ENCODE results near the gene ACOXL. TPM values are rescaled to one million over a fixed set of nuclear protein-coding genes. Genes with fewer than 3 reads are reported as not detected.

The ACOXL gene
- total RNA-seq, 2 experiments from 2014 or later = 0.20 to 0.96 TPM

GRCh38 chr2:111017909-111018308 is 285.5 kb downstream of the ACOXL start:
- DNase-seq (no peak), ATAC-seq (no peak)
- no peak overlapping the region for H3K4me3 Mint-ChIP-seq
- H3K27me3 Mint-ChIP-seq = peaks cover 35% of the 10 kb centered on the region
- H3K36me3 Mint-ChIP-seq = no peaks in the 10 kb centered on the region
- CTCF ChIA-PET = interaction anchor here (0.7 kb wide), 1 partner anchor 82 kb away, joined by 3 read pairs; no protein-coding TSS in a partner anchor
- H3K27ac Mint-ChIP-seq = no peak overlapping the region
- H3K4me1 Mint-ChIP-seq = peaks cover 11% of the 10 kb centered on the region
- peaks cover under 1% of the 10 kb centered on the region for H3K9me3 Mint-ChIP-seq (ENCODE audit: low read depth)

- no peak overlapping the region for H3K27ac Mint-ChIP-seq
- no peaks in the 10 kb centered on the region for H3K9me3 Mint-ChIP-seq (ENCODE audit: low read depth)
- no peak for DNase-seq
- ATAC-seq = no peak
- CTCF ChIA-PET = no interaction called here
- H3K4me1 Mint-ChIP-seq = peaks cover 11% of the 10 kb centered on the region
- H3K27me3 Mint-ChIP-seq = peaks cover 42% of the 10 kb centered on the region
- H3K4me3 Mint-ChIP-seq = no peak overlapping the region
- no peaks in the 10 kb centered on the region for H3K36me3 Mint-ChIP-seq
Measured at GRCh38 chr2:111019381-111019780, 287.0 kb downstream of the ACOXL start.

DNA sequence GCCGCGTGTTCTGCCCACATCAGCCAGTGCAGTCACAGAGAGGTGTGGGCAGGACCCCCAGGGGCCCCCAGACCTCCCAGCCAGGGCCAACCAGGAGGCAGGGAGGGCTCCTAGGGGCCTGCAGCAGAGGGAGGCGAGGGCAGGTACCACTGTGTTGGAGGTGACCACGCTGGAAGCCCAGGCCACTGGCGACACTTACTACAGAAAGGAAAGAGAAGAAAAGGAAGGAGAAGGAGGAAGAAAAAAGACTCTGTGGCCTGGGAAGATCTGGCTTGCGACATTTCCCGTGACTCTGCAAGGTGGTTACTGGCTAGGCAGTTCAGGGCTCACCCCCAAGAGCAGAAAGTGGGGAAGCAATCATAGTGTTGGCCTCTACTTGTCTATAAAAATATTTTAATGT is 290.3 kb downstream of the ACOXL start:
- peaks cover 10% of the 10 kb centered on the region for H3K4me1 Mint-ChIP-seq
- no peak overlapping the region for H3K27ac Mint-ChIP-seq
- CTCF ChIA-PET = no interaction called here
- ATAC-seq = no peak
- H3K9me3 Mint-ChIP-seq (ENCODE audit: low read depth) = no peaks in the 10 kb centered on the region
- DNase-seq = no peak
- peaks cover 44% of the 10 kb centered on the region for H3K27me3 Mint-ChIP-seq
- no peak overlapping the region for H3K4me3 Mint-ChIP-seq
- H3K36me3 Mint-ChIP-seq = no peaks in the 10 kb centered on the region

GRCh38 chr2:111024496-111024895 is 292.1 kb downstream of the ACOXL start:
- Mint-ChIP-seq H3K36me3 (no peaks in the 10 kb centered on the region), H3K27ac (no peak overlapping the region), H3K4me1 (peaks cover 10% of the 10 kb centered on the region), H3K4me3 (no peak overlapping the region), H3K9me3 (ENCODE audit: low read depth) (no peaks in the 10 kb centered on the region), H3K27me3 (peaks cover 52% of the 10 kb centered on the region)
- ATAC-seq (no peak), DNase-seq (no peak)
- CTCF ChIA-PET = no interaction called here

GRCh38 chr2:111025288-111025687 is 292.9 kb downstream of the ACOXL start:
- Mint-ChIP-seq H3K4me3 (no peak overlapping the region), H3K27ac (no peak overlapping the region), H3K27me3 (peaks cover 55% of the 10 kb centered on the region), H3K36me3 (no peaks in the 10 kb centered on the region), H3K9me3 (ENCODE audit: low read depth) (no peaks in the 10 kb centered on the region), H3K4me1 (peaks cover 14% of the 10 kb centered on the region)
- CTCF ChIA-PET = no interaction called here
- no peak for DNase-seq
- ATAC-seq = peak; percentile 63

DNA sequence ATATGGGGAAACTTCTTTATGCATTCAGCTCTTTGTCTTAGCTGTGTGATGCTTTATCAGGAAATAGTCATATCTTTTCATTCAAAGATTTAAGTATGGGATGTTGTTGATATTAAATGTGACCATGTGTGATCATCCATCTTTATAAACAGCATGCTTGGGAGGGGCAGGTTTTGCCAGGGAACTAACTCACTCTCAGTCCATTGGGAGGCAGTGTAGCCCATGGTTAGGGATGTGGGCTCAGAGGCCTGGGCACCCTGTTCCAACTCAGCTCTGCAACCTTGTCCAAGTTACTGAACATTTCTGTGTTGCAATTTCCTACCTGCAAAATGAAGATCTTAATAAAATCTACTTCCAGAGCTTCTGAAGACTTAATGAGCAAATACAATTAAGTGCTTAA is 296.3 kb downstream of the ACOXL start:
- no peaks in the 10 kb centered on the region for H3K9me3 Mint-ChIP-seq (ENCODE audit: low read depth)
- ATAC-seq = no peak
- no peak for DNase-seq
- H3K27ac Mint-ChIP-seq = no peak overlapping the region
- peaks cover 60% of the 10 kb centered on the region for H3K27me3 Mint-ChIP-seq
- H3K4me3 Mint-ChIP-seq = no peak overlapping the region
- peaks cover 22% of the 10 kb centered on the region for H3K4me1 Mint-ChIP-seq
- H3K36me3 Mint-ChIP-seq = no peaks in the 10 kb centered on the region
- CTCF ChIA-PET = no interaction called here

GRCh38 chr2:111029181-111029927 is 297.0 kb downstream of the ACOXL start:
- ATAC-seq (no peak), DNase-seq (no peak)
- Mint-ChIP-seq H3K4me3 (no peak overlapping the region), H3K36me3 (no peaks in the 10 kb centered on the region), H3K27me3 (peaks cover 57% of the 10 kb centered on the region), H3K9me3 (ENCODE audit: low read depth) (no peaks in the 10 kb centered on the region), H3K27ac (no peak overlapping the region), H3K4me1 (peaks cover 22% of the 10 kb centered on the region)
- CTCF ChIA-PET = no interaction called here

GRCh38 chr2:111030260-111030891 is 298.0 kb downstream of the ACOXL start:
- DNase-seq = no peak
- peaks cover 21% of the 10 kb centered on the region for H3K4me1 Mint-ChIP-seq
- no peak for ATAC-seq
- H3K9me3 Mint-ChIP-seq (ENCODE audit: low read depth) = no peaks in the 10 kb centered on the region
- no peaks in the 10 kb centered on the region for H3K36me3 Mint-ChIP-seq
- H3K27me3 Mint-ChIP-seq = peaks cover 62% of the 10 kb centered on the region
- no peak overlapping the region for H3K4me3 Mint-ChIP-seq
- H3K27ac Mint-ChIP-seq = no peak overlapping the region
- CTCF ChIA-PET = interaction anchor here (0.8 kb wide), 1 partner anchor 10 kb away, joined by 3 read pairs; no protein-coding TSS in a partner anchor

- CTCF ChIA-PET = interaction anchor here (0.8 kb wide), 1 partner anchor 9 kb away, joined by 3 read pairs; no protein-coding TSS in a partner anchor
- Mint-ChIP-seq H3K4me3 (no peak overlapping the region), H3K27me3 (peaks cover 65% of the 10 kb centered on the region), H3K36me3 (no peaks in the 10 kb centered on the region), H3K9me3 (ENCODE audit: low read depth) (no peaks in the 10 kb centered on the region), H3K4me1 (peaks cover 15% of the 10 kb centered on the region), H3K27ac (no peak overlapping the region)
- ATAC-seq (no peak), DNase-seq (no peak)
Measured at GRCh38 chr2:111030945-111031344, 298.6 kb downstream of the ACOXL start.

DNA sequence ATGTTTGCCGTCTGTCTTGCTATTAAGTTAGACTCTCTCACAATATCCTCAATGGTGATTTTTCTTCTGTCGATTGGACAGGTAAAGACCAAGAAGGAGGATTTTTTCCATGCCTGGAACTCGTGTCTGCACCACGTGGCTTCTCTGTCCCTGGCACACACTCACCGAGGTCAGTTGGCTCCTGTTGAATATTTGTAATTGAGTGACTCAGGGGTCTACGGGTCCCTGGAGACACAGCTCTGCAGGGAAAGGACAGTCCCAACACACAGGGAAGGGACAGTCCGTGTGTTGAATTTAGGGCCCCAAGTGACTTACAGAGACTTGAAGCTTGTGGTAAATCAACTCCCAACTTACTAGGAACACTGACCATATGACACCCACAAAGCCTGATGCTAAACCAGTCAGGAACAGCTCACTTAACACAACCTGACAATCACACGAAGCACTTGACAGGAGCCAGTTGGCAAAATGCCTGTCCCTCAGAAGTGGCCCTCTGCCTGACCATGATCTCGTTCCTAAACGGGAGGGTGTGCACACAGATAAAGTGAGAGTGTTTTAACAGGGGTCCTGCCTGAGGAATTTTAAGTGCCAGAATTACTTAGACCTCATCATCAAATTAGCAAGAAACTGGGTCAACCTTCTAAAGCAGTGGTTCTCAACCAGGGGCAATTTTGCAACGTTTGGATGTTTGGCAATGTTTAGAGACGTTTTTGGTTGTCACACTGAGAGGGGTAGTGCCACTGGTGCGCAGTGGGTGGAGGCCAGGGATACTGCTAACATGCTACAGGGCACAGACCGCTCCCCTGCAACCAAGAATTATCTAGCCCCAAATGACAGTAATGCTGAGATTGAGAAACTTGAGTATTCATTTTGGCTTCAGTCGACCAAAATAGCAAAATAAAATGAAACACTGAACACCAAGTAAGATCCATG is 299.4 kb downstream of the ACOXL start:
- H3K27me3 Mint-ChIP-seq = peaks cover 66% of the 10 kb centered on the region
- H3K9me3 Mint-ChIP-seq (ENCODE audit: low read depth) = no peaks in the 10 kb centered on the region
- no peak overlapping the region for H3K27ac Mint-ChIP-seq
- H3K4me1 Mint-ChIP-seq = peaks cover 12% of the 10 kb centered on the region
- CTCF ChIA-PET = no interaction called here
- DNase-seq = no peak
- H3K36me3 Mint-ChIP-seq = no peaks in the 10 kb centered on the region
- ATAC-seq = no peak
- H3K4me3 Mint-ChIP-seq = no peak overlapping the region

DNA sequence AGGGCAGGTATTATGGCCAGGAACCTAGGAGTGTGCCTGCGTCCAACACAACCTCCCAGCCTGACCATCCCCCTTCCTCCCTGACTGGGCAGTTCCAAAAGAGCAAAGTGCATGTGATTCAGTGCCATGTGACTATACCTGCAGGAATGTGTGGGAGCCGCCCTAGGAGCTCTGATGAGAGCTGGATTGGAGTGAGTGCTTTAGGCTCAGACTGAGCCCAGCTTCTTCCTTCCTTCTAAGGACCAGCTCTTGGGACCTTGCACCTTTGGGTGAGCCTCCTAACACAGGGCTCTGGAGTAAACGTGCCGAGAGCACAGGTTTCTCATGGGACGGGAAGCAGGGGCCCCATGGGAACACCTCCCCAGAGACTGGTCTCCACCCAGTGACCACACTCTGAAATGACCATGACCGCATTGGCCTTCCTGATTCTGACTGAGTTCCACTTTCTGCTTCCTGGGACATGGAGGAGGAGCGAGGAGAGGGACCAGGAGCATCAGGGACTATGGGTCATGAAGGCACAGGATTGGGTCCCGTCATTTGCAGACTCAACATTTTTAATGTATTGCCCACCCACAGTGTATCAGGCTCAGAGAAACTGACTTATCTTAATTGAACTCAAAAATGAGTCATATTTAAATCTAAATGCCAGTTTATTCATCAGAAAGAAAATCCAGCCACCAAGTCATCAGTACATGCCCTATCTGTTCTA is 300.5 kb downstream of the ACOXL start:
- H3K36me3 Mint-ChIP-seq = no peaks in the 10 kb centered on the region
- DNase-seq (no peak), ATAC-seq (no peak)
- H3K27ac Mint-ChIP-seq = no peak overlapping the region
- H3K4me3 Mint-ChIP-seq = no peak overlapping the region
- CTCF ChIA-PET = no interaction called here
- H3K4me1 Mint-ChIP-seq = peaks cover 14% of the 10 kb centered on the region
- no peaks in the 10 kb centered on the region for H3K9me3 Mint-ChIP-seq (ENCODE audit: low read depth)
- peaks cover 77% of the 10 kb centered on the region for H3K27me3 Mint-ChIP-seq

DNA sequence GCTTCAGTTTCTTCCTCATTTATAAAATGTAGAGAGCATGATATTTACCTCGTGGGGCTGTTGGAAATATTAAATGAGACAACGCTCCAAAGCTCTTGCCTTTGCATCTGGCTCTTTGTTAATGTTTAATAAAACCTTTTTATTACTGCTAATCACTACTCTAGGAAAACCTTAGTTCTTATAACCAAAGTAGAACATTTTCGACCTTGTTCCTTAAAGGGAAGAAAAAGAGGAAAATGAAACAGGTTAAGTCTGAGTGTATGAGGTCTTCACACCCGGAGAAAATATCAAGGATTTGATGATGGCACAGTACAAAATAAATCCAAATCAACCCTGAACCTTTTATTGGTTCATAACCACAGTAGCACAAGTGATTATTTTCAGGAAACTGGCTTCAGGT is 301.8 kb downstream of the ACOXL start:
- Mint-ChIP-seq H3K4me3 (no peak overlapping the region), H3K9me3 (ENCODE audit: low read depth) (no peaks in the 10 kb centered on the region), H3K36me3 (no peaks in the 10 kb centered on the region), H3K4me1 (peaks cover 14% of the 10 kb centered on the region), H3K27ac (no peak overlapping the region), H3K27me3 (peaks cover 76% of the 10 kb centered on the region)
- ATAC-seq = no peak
- DNase-seq = no peak
- CTCF ChIA-PET = no interaction called here

GRCh38 chr2:111034606-111035005 is 302.2 kb downstream of the ACOXL start:
- Mint-ChIP-seq H3K4me1 (peaks cover 14% of the 10 kb centered on the region), H3K9me3 (ENCODE audit: low read depth) (no peaks in the 10 kb centered on the region), H3K27me3 (peaks cover 79% of the 10 kb centered on the region), H3K4me3 (no peak overlapping the region), H3K27ac (no peak overlapping the region), H3K36me3 (no peaks in the 10 kb centered on the region)
- no peak for DNase-seq
- no peak for ATAC-seq
- CTCF ChIA-PET = no interaction called here

Data from activated CD8-positive, alpha-beta memory T cell treated with anti-CD3 and anti-CD28 coated beads, Interleukin-2, amount 10 ng/mL, durations not matched to agents 7 days and 5 days (primary cell).